HT-29 (cell line): ENCODE data around the gene ANKRD40CL. TPM values are rescaled to one million over a fixed set of nuclear protein-coding genes. Genes with fewer than 3 reads are reported as not detected.
"Not testable (repeated sequence)": the region's sequence is repeated elsewhere in the genome, so short reads cannot be mapped to it uniquely, and the experiment has no call there.

Experiments used
- DNase-seq: peaks from one replicate; pipeline ENCODE4 v3.0.0-alpha.2; 2015; ENCODE audit warnings: low spot score
- total RNA-seq: library from RNA; depleted of rRNA; stranded (reverse); fragments of >200 nt; shearing (Covaris generic); gene quantifications from 2 replicates; pipeline ENCODE4 v1.2.3, GENCODE V29; 2014

ANKRD40CL gene
- total RNA-seq, 1 experiment from 2014 or later = 0.99 TPM

- no peak for DNase-seq
Measured at GRCh38 chr17:50762177-50762576, 5.1 kb downstream of the ANKRD40CL start.

- no peak for DNase-seq
Measured at GRCh38 chr17:50758989-50759544, 8.3 kb downstream of the ANKRD40CL start.

DNA sequence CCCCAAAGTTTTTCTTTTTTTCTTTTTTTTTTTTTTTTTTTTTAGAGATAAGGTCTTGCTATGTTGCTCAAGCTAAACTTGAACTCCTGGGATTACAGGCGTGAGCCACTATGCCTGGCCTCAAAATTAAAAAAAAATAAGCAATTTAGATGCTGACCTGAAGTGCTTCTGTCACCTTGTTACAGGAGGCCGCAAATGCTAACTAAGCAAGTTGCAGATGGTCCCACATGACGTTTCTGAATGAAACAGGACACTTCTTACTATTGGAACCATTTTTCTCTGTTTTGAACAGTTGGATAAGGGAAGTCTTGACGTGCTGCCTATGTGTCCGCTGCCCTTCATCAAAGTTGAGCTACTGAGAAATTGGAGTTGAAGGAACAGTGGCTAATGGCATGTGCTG, 8.8 kb downstream of the ANKRD40CL start:
- DNase-seq = no peak

DNA sequence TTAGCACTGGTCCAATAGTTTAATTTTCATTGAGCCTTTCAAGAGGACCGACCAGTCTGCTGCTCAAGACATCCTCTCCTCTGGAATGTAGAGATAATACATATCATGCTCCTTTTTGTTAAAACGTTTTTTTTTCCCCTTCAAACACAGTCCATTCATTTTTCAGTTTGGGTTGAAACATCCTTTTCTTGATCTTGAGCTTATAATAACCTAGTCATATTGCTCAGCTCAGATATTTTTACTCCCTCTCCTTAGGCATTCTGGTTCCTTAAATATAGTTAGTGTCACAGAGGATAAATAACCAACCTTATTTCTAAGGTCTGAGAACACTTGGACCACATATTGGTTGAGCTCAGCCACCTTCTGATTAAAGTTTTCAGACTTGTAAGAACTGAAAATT, 12.8 kb downstream of the ANKRD40CL start:
- no peak for DNase-seq

GRCh38 chr17:50749245-50749644, 18.1 kb downstream of the ANKRD40CL start:
- no peak for DNase-seq

DNA sequence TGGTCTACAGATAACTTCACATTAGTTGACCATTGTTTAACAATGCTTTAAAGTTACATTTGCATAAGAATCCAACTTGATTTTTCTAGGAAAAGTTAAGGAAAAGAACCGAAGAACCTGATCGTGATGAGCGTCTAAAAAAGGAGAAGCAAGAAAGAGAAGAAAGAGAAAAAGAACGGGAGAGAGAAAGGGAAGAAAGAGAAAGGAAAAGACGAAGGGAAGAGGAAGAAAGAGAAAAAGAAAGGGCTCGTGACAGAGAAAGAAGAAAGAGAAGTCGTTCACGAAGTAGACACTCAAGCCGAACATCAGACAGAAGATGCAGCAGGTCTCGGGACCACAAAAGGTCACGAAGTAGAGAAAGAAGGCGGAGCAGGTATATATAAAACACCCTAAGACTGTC, 21.7 kb downstream of the ANKRD40CL start:
- DNase-seq = no peak

DNA sequence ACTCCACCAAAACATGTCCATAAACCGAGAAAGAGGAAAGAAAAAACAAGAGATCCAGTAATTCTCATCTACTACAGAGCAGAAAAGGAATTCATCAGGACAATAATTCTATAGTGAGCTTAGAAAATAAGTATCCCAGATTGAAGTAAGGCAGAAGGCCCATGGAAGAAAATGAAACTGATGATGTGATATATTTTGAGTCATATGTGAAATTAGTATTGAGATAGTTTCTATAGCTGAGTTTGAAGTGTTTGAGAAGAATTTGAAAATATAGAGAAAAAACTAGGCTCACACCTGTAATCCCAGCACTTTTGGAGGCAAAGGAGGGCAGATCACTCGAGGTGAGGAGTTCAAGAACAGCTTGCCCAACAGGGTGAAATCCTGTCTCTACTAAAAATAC, 28.2 kb downstream of the ANKRD40CL start:
- no peak for DNase-seq

- DNase-seq = no peak
Measured at GRCh38 chr17:50737118-50737698, 30.1 kb downstream of the ANKRD40CL start.

- DNase-seq = no peak
Measured at GRCh38 chr17:50735287-50735686, 32.0 kb downstream of the ANKRD40CL start.

DNA sequence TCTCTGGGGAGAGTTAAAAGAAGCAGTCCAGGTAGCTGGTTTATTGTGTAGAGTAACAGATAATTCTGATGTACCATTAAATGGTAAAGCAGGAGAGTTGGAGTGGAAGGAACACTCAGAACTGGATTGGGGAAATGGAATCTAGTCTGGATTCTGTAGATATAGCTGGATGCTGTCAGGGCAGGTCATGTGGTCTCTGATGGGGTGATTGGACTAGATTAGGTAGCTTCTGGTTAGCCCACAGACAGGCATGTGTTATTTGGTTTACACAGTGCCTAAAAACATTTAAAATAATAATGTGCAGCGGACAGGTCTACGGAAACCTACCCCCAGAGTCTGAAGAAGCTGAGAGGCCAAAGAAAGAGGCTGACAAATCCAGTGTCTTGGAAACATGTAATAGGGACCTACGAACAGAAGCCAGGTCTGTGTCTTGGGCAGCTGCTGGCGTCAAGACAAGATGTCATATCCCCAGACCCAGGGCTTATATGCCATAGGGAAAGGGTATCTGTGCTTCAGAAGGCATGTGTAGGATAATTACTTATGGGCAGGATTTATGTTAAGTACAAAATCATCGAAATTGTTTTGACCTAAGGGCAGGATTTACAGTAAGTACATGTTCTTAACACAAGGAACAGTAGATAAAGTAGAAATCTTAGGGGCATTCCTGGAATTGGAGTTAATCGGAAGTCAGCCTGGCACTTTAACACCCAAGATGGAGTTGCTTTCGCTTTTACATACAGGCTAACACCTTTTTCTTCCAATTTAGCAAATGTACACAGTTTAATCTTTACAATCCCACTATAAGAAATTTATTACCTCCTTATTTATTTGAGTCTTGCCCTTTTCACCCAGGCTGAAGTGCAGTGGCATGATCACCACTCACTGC, 35.5 kb downstream of the ANKRD40CL start:
- DNase-seq = no peak

DNA sequence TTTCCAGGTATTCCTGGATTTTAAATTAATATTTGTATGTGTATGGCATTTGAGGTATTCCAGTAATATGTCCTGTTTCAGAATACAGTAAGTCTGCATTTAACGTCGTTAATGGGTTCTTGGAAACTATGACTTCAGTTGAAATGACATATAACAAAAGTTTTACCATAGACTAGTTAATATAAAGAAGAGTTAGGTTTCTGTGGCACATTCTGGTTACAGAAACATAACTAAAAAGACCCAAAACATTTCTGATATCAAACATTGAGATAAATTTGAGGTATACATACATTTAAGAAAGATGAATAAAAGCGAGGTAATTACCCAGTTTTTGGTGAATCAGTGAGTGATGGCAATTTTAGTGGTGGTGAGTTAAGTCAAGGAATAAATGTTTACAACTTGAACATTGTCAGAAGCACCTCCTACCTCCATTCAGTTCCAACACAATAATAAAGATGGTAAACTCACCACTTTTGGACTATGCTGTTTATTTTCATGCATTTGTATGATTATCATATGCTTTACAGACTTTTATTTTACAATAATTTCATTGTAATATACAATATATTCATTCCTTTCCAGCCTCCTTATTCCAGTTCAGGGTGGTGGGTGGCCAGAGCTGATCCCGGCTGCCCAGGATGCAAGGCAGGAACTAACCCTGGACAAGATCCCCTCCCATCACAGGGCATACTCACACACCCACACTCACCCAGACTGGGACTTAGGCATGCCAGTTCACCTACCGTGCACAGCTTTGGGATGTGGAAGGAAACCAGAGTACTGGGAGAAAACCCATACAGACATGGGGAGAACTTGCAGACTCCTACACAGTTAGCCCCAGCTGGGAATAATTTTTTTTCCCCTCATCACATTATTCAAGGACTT, 38.2 kb downstream of the ANKRD40CL start:
- DNase-seq = no peak

DNA sequence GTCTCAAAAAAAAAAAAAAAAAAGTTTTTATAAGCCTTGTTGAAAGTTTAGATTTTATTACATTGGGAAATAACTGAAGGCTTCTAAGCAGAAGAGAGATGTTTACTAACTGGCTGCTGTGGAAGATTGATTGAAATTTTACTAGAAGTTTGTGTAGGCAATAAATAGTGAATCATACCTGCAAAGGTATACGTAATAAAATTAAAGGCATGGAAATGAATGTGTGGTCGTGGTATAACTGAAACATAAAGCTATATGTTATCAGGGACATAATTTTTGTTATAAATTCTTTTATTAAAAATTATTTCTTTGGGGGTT, 39.2 kb downstream of the ANKRD40CL start:
- DNase-seq = no peak

DNA sequence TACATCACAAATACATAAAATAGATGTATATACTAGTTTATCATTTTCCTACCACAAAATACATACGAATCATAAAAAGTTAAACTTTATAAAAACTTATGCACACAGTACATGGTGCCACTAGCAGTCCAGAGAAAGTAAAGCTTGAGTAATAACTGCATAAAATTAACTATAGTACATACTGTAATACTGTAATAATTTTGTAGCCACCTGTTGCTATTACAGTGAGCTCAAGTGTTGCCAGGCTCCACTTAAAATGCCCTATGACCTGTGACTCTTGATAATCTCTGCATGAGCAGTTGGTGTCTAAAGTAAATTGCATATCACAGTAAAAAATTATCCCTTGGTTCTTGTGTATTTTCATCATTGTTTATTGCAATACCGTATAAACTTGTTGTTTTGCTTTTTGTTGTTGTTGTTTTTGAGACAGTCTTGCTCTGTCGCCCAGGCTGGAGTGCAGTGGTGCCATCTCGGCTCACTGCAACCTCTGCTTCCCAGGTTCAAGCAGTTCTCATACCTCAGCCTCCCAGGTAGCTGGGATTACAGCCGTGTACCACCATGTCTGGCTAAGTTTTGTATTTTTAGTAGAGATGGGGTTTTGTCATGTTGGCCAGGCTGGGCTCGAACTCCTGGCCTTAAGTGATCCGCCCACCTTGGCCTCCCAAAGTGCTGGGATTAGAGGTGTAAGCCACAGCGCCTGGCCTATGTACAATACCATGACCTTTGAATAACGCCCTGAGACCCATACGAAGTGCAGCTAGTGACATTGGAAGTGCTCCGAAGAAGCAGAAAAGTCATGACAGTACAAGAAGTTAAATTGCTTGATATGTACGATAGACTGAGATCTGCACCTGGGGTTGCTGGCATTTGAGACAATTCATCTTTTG, 41.3 kb downstream of the ANKRD40CL start:
- no peak for DNase-seq

GRCh38 chr17:50724622-50725021, 42.7 kb downstream of the ANKRD40CL start:
- DNase-seq = not testable (repeated sequence)

GRCh38 chr17:50722746-50723145, 44.6 kb downstream of the ANKRD40CL start:
- no peak for DNase-seq

GRCh38 chr17:50721194-50722010, 45.9 kb downstream of the ANKRD40CL start:
- DNase-seq = peak; percentile 25

- DNase-seq = peak; percentile 35
Measured at GRCh38 chr17:50719924-50720794, 47.2 kb downstream of the ANKRD40CL start.

DNA sequence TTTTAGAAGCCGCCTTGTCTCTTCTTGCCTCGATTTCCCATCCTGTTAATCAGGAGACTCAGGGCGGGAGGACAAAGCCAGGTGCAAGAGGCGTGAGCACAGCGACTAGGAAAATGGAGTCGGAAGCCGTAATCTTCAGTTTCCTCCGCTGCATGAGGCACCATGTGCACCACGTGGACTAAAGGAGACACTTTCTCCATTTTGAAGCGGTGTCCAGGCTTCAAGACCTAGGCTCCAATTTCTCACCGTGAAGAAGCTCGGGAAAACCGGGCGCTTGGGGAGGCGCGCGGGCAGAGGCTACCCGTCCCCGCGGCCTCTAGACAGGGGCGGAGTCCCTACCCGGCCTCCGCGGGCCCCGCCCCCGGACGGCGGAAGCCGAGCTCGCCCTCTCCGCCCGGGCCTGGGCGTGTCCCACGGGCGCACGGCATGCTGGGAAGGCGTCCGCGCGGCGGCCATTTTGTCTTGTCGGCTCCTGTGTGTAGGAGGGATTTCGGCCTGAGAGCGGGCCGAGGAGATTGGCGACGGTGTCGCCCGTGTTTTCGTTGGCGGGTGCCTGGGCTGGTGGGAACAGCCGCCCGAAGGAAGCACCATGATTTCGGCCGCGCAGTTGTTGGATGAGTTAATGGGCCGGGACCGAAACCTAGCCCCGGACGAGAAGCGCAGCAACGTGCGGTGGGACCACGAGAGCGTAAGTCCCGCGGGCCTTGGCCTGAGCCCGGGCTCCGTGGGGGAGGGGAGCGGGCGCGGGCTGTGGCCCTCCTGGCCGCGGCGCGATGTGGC, 48.0 kb downstream of the ANKRD40CL start, which contains the start of gene LUC7L3:
Gene LUC7L3 (plus strand): TSS at position 460 of the 780 bp plus-strand sequence. CDS start 130 bp downstream, at position 590.
- peak; percentile 95 for DNase-seq
